Muscle of arm (tissue), 14 donors: ENCODE results near the gene ZNF804B. TPM values are rescaled to one million over a fixed set of nuclear protein-coding genes. Genes with fewer than 3 reads are reported as not detected.

Source experiments
- DNase-seq: peaks from one replicate; pipeline ENCODE4 v3.0.0-alpha.2; 2013
- long read RNA-seq, 11 donors: transcript quantifications; one replicate each; lab custom pipeline, GENCODE V29; 2026
- polyA plus RNA-seq, 12 donors: library from polyadenylated mRNA; unstranded; fragments of 120-200 nt; gene quantifications; one replicate each; pipeline ENCODE4 v1.2.1, GENCODE V29; 2013; ENCODE audit not compliant: insufficient read length in 12 of 12

Gene ZNF804B
- under 1 TPM in 3 of 12 donors, not detected in 9; 0.04 to 0.33 (median 0.05) TPM for polyA plus RNA-seq
- long read RNA-seq, donor 1, result 0 reads
- long read RNA-seq, donor 2, result 0 reads
- long read RNA-seq, donor 3, result 0 reads
- long read RNA-seq, donor 4, result 0 reads
- long read RNA-seq, donor 5, result 0 reads
- long read RNA-seq, donor 6, result 0 reads
- long read RNA-seq, donor 7, result 0 reads
- long read RNA-seq, donor 8, result 0 reads
- long read RNA-seq, donor 9, result 0 reads
- long read RNA-seq, donor 10, result 0 reads
- long read RNA-seq, donor 11, result 0 reads

DNA sequence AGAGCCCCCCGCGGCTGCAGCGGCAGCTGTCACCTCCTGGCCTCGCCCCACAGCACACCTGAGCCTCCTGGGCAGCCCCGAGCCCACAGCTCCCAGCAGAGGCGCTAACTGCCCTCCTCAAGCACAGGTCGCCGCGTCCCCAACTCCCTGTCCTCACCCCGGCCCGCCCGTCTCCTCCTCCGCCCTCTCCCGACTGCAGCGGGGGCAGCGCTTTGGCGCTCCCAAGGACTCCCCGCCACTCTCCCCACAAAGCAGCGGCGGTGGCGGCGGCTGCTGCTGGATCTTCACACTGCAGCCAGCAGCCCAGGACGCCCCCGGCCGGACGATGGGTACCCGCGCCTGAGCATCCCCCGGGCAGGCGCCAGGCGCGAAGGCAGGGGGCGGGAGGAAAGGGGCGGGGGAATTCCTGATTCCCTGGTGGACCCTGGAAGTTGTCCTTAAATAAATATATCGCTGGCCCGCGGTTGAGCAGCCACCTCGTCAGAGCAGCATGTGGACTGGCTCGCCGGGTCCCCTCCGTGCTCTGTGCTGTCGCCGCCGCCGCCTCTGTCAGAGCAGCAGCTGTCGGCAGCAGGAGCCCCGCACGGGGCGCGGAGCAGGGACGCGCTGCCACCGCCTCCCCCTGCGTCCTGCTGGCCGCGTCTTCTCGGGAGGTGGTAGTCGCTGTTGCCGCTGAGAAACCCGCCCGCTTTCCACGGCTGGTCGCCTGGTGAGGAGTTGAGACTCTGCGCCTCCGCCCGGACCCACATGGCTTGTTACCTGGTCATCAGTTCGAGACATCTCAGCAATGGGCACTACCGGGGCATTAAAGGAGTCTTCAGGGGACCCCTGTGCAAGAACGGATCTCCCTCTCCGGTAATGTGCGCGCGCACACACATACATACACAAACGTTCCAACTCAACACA lies at the start of gene ZNF804B:
Gene ZNF804B, plus strand, starts transcription at position 471 of the 906 bp plus-strand sequence. Its CDS starts 277 bp downstream, at position 748.
- no peak for DNase-seq

DNA sequence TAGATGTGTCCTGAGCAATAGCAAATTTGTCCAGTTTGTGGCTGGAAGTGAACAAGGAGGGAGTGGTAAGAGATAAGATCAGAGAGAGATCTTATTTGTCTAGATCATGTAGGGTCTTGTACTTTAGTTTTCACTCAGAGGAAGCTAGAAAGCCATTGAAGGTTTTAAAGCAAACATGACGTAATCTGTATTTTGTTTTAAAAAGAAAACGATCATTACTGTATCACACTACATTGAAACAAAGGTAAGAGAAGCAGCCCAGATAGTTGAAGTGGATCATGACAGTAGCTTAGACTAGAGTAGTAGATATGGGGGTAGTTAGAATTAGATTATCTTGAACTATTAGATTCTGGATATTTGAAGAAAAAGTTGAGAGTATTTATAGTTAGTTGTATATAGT lies 23.6 kb upstream of the ZNF804B start:
- DNase-seq, result no peak

DNA sequence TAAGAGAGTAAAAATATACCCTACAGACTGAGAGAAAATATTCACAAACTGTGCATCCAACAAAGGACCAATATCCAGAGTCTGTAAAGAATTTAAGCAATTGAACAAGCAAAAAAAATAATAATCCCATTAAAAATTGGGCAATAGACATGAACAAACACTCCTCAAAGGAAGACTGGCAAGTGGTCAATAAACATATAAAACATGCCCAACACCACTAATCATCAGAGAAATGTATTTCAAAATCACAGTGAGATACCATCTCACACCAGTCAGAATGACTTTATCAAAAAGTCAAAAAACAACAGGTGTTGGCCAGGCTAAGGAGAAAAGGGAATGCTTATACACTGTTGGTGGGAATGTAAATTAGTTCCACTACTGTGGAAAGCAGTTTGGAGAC lies 21.9 kb upstream of the ZNF804B start:
- DNase-seq, result no peak

DNA sequence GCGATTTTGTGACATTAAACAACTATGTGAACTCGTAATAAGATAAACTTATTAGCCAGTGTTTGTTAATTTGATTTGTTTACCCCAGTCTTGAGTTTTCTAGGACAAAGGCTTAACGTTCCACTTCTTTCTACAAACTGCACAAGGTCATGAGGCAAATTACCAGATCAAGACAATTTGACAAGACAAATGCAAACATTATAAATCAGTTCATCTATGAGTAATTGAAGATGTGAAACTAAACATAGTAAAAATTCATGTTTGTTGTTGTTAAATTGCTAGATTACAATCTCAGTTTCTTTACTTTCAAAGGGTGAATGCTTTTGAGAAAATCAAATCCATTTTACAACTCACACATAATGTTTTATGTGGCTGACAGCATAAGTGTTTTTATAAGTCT lies 13.4 kb upstream of the ZNF804B start:
- DNase-seq, result no peak

DNA sequence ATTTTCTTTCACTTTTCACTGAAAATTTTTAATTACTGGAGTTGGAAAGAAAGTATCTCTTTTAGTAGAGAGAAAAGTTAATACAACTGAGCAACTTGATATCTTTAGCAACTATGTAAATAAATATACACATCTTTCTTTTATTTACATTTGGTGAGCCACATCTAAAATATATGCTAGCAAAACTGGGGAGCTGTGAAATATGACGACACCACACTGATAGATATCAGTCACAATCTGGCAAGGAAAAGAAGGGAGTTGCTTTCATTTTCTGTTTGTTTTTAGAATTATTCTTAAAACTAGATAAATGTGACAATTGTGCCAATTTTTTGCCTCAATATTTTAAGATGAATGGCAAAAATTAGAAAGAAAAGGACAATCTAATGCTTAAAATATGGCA lies 2.7 kb upstream of the ZNF804B start:
- DNase-seq, result no peak

DNA sequence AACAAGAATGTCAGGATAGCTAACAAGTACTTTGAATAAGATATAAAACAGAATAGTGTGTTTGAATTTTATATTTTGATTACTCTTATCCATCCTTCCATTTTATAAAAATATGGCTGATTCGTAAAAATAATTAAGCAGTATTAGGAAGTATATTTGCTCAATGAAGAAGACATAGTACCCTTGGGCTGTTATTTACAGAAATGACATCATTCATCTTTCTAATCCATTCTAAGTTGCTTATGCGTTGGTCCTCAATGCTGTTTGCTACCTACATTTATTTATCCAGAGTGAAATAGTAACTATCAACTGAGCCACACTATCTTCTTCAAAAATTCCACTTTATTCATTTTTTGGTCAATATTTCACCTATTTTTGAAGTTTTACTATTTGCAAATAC lies 2.1 kb upstream of the ZNF804B start:
- DNase-seq, result no peak

DNA sequence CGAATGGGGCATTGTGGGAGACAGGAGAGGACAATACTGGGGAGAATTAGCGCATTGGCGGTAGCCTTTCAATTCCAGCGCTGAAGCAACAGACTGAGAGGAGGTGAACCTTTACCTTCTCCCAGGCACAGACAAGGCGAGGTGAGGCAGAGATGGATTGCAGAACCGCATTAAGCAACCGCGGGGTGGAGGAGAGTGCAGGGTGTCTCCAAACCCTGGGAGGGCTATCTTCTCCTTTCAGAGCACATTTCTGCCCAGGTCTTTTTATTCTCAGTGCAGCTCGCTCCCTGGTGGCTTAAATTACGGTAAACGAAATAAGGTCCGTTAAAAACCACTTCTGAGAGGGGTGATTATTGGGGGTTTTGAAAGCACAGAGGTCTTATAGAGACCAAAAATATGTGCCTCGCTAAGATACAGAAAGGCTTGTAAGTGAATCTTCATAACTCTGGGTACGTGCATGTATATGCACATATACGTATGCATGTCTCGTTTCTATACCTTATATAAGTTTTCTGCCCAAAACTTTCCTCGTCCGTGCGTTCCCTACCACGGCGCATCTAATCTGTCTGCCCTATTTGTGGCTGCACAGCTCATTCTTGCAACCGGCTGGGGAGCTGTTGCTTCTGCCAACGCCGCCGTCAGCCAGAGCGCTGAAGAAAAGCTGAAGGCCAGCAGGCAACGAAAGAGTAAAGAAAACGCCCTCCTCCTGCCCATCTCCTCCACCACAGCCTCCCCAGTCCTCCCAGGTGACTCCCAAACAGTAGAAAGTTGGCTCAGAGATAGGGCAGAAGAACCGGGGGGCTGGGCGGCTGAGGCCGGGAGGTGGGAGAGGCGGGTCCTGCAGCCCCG lies 895 bp upstream of the ZNF804B start:
- peak; percentile 15 for DNase-seq

DNA sequence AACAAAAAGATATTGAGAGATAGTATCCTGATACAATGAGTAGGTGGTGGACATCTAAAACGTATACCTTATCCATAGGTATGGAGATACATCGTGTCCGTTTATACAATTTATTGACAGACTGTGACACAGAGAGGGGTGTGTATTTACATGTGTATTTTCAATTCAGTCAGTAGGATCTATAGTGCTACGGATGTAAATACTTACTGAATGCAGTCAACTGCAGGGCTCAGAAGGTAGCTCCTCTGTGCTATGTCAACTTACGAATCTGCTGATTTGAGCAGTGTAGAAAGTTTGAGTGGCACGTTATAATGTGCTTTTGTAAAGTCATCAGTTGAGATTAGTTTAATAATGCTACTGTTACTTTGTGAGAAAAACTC lies 626 bp downstream of the ZNF804B start:
- DNase-seq, result no peak

DNA sequence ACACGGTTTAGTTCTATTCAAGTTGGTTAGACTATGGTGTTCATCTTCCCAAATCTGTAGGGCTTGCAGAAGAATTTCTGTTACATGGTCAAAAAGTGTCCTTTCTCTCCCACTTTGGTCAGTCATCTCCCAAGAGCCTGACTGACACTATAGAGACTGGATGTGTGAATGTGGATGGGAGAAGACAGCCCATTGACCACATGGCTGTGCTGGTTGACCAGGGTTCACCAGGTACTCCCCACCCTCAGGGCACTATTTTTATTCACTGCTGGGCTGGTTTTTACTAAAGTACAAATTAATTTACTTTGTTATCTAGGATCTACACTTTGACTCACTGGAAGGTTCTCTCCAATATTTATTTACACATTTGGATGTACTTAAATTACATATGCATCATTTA lies 2.3 kb downstream of the ZNF804B start:
- no peak for DNase-seq

DNA sequence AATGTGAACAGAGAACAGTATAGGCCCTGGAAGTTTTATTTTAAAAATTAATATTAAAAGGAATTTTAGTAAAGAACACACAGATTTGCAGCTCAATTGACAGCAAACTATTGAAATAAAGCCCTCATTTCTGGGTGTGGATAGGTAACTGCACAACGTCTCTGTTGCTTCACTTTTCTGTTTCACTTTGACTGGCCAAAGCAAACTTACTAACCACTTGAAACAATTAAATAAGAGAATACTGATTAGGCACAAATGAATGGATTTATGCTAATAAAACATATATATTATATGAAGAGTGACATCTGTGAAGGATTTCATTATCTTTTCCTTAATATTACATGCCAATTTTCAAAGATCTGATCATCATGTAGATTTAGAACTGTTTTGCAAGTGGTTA lies 11.9 kb downstream of the ZNF804B start:
- no peak for DNase-seq

DNA sequence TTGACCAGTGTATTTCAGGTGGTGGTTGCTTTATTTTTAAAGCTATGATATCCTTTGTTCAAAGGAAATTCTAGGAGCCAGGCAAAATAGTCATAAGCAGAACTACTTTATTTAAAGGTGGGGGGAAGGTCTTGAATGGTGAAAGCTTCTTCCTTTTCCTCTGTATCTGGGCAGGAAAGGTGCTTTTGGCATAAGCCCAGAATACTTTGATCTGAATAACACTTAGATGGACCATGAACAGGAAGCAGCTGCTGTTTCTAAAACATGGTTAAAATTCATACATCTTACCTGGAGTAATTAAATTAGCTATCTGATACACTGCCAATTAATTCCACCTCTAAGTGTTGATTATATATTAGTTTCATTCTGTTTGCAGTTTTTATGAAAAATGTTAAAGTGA lies 13.3 kb downstream of the ZNF804B start:
- no peak for DNase-seq

DNA sequence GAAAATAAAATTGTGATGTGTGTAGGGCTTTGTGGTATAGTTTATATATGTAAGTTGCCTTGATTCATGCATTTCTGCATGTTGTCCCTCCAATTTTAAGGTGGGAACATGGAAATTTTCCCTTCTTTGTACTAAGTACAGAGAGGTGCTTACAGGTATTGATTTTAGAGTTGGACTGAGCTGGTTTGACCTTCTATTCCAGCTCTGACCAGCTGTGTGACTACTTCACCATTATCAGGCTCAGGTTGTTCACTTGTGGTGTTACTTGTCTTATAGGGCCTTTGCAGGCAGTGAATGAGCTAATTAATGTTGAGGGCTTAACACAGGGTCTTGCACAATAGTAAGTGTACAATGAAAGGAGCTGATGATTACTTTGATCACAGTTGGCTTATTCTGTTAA lies 16.3 kb downstream of the ZNF804B start:
- no peak for DNase-seq

DNA sequence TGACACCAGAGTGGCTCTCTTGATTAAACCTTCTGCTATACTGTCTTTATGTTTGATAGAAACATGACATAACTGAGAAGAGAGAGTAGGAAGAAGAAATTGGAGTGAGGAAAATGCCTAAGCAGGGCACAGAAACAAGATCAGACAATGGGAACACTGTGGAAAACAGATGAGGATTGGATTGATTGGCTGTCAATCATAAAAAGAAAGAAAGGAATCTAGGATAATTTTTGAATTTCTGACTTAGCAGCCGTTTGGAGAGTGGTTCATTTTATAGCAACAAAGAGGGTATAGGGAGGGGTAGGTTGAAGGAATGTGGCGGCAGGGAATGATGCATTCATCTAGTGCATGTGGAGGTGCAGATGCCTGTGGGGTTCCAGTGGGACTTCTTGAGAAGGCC lies 28.3 kb downstream of the ZNF804B start:
- no peak for DNase-seq

DNA sequence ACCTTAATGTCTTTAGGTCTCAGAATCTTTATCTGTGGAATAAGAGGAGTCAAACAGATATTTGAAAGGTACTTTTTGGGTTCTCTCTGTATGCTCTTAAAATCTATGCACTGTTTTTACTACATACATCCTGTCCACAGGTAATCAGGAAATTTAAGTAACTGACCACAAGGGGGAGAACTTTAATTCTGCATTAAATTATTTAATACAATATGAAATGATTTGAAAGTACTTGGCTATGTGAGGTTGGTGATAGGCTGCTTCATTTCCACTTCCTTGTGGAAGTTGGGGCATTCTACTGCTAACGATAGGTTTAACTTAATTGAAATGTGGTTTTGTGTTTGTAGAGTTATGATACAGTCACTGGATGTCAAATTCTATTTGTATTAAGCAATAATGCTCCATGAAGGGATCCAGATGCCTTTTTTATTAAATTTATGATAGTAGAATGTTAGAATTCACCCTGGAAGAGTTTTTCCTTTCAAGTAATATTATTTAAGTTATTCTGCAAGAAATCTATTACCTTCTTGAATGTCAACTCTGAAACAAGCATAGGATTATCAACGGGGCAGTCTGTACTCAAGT lies 30.1 kb downstream of the ZNF804B start:
- DNase-seq, result peak; percentile 4

DNA sequence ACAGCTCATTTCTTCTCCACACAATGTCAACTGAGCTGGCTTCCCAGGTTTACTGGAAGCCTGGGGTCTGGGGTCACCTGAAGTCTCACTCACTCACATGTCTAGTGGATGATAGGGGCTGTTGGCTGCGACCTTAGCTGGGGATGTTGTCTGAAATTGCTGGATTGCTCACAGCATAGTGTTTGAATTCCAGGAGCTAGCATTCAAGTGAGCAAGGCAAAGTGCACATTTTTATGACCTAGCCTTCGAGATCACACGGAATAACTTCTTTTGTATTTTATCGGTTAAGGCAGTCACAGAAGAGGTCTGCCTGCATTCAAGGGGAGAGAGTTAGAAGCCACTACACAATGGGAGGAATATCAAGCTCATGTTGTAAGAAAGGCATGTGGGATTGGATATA lies 32.4 kb downstream of the ZNF804B start:
- no peak for DNase-seq

DNA sequence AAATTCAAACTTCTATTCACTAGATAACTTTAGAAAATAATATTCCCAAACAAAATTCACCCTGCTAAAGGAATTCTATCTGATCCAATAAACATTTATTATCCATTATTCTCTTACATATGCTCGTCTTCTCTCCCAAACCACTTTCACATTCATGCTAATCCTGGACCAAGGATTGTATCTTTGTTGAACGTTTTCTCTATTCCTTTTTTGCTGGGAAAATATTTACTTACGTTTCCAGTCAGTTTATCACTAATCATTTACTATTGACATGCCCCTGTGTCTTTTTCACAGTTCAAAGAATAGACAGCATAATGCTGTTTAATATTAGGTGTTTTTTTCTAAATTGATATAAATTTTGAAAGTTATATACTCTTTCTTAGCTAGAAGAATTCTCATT lies 32.9 kb downstream of the ZNF804B start:
- DNase-seq, result no peak

DNA sequence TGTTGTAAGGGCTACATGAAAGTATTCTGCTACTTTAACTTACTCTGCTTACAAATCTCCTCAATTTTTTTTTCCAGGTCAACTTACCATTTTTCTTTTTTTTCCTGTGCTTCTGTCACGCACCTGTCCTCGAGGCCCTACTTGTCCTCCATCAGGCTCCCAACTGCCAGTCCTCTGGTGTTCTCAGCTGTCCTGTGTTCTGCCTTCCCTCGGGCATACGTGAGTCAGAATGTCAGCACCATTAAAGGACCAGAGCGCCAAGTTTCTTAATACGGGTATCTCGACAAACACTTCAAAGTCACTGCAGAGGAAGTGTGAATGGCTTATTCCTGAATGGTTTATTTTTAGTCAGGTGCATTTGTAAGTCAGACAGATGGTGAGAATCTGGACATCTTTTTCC lies 36.1 kb downstream of the ZNF804B start, which contains the start of gene TEX47:
Gene TEX47, minus strand, starts transcription at position 185 of the 400 bp plus-strand sequence. CDS start 795 bp downstream, outside the sequence.
- DNase-seq, result no peak

DNA sequence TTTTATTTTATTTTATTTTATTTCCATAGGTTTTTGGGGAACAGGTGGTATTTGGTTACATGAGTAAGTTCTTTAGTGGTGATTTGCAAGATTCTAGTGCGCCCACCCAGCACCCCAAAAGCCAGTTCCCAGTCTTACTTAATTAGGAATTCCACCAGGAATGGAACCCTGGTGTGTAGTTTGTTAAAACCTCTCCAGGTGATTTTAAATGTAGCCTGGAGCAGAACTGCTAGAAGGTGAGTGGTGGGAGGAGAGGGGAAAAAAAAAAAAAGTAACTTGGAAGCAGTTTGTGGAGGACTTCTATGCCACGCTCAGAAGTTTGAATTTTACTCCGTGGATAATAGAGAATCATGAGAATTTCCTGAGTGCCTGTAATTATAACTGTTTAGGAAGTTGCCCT lies 41.5 kb downstream of the ZNF804B start:
- no peak for DNase-seq

DNA sequence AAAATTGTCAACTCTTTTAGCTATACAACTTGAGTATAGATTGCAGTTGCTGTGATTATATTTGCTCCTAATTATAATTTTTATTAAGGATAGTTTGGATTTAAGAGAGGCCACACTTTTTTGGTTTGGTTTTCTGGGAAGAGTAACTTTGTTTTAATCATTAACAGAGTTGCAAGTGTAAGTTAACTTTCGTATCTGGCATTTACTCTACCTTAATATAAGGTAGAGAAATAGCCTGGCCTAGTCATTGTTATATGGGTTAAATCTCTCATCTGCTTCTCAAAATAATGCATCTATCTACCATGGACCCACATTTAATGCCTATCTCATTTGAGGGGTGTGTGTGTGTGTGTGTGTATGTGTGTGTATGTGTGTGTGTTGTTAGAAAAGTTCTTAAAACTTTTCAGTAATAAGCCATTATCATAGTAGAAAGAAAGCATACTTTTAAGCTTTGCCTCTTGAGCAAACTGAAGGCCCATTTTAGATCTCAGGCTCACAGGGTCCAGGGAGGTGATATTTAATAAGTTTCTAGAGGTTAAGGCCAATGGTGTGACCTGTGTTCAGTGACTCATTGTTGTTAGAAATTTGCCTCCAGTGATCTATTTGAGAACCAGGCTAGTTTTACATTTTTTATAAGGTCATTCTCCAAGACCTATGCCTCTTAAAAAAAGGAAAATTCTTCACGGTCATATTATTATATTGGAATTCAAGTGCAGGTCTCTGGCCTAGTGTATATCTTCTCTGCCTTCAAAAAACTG lies 47.0 kb downstream of the ZNF804B start:
- no peak for DNase-seq

DNA sequence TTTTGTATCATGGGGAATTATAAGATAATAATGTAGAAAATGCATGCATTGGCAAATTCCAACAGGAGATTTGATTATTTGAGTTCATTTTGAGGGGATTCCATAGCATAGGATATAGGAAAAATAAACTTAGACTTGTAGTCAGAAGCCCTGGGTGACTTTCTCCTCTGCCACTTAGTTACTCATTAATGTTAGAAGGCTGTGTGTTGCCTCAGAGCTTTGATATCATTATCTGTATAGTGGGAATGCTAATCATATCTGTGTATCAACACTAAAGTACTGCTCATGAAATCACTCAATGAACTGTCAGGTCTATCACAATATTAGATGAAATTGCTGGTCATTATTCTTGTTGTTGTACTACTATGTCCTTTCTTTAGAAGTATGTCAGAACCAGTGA lies 59.1 kb downstream of the ZNF804B start:
- no peak for DNase-seq

DNA sequence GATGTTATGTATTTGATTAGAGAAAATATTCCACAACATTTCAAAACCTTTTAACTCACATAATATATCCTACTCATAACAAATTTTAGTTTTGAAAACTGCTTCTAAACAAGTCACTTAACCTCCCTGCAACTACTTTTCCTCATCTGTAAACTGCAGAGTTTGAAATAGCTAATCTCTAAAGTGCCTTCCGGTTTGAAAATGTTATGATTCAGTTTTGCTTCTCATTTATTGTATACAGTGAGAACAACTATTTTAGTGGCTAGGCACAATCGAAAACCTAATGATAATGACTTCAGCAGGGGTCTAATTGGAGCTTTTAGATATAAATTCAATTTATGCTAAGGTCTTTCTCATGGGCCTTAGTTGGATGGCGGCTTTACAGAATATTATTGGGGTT lies 66.7 kb downstream of the ZNF804B start:
- DNase-seq, result no peak
